Hepatocyte (in vitro differentiated cells): ENCODE data around the gene USP24. TPM values are rescaled to one million over a fixed set of nuclear protein-coding genes. Genes with fewer than 3 reads are reported as not detected.

Experiments used
- DNase-seq: peaks from one replicate; pipeline ENCODE4 v3.0.0-alpha.2; 2016; ENCODE audit warnings: low spot score
- H2AFZ ChIP-seq: fragments of 200-600 bp; sonication (generic); 2 replicates; pipeline ENCODE4 v1.6.0; 2016; ENCODE audit warnings: antibody characterized with exemption, mild to moderate bottlenecking
- H3K27ac ChIP-seq: fragments of 200-600 bp; sonication (generic); 2 replicates; pipeline ENCODE4 v1.5.1; 2016; ENCODE audit warnings: mild to moderate bottlenecking
- H3K27me3 ChIP-seq: fragments of 200-600 bp; sonication (generic); 2 replicates; pipeline ENCODE4 v1.6.1; 2016
- H3K36me3 ChIP-seq: fragments of 200-600 bp; sonication (generic); replicated peaks from 2 replicates; pipeline ENCODE4 v1.5.1; 2016; ENCODE audit warnings: low read depth; ENCODE audit not compliant: insufficient read depth
- H3K4me1 ChIP-seq: fragments of 200-600 bp; sonication (generic); 2 replicates; pipeline ENCODE4 v1.5.1; 2016; ENCODE audit warnings: mild to moderate bottlenecking, moderate library complexity; ENCODE audit not compliant: insufficient read depth
- H3K4me2 ChIP-seq: fragments of 200-600 bp; sonication (generic); 2 replicates; pipeline ENCODE4 v1.6.0; 2016
- H3K4me3 ChIP-seq: fragments of 200-600 bp; sonication (generic); 2 replicates; pipeline ENCODE4 v1.5.1; 2016; ENCODE audit warnings: mild to moderate bottlenecking
- H3K79me2 ChIP-seq: fragments of 200-600 bp; sonication (generic); 2 replicates; pipeline ENCODE4 v1.6.0; 2017; ENCODE audit warnings: mild to moderate bottlenecking
- H3K9me2 ChIP-seq: fragments of 200-600 bp; sonication (generic); replicated peaks from 2 replicates; pipeline ENCODE4 v1.6.0; 2017; ENCODE audit warnings: mild to moderate bottlenecking; ENCODE audit not compliant: insufficient read depth
- H3K9me3 ChIP-seq: fragments of 200-600 bp; sonication (generic); 2 replicates; pipeline ENCODE4 v1.5.1; 2016; ENCODE audit warnings: low read depth, mild to moderate bottlenecking
- H4K20me1 ChIP-seq: fragments of 200-600 bp; sonication (generic); 2 replicates; pipeline ENCODE4 v1.6.0; 2016; ENCODE audit warnings: mild to moderate bottlenecking; ENCODE audit not compliant: insufficient read depth, poor library complexity, severe bottlenecking
- EZH2 ChIP-seq: fragments of 200-600 bp; sonication (generic); IDR thresholded peaks from 2 replicates; pipeline ENCODE4 v1.6.1; 2016; ENCODE audit warnings: antibody characterized with exemption, mild to moderate bottlenecking, borderline replicate concordance
- EZH2phosphoT487 ChIP-seq: fragments of 200-600 bp; sonication (generic); IDR thresholded peaks from one replicate; pipeline ENCODE4 v1.6.1; 2018; ENCODE audit warnings: antibody characterized with exemption, mild to moderate bottlenecking, low read depth, moderate library complexity; ENCODE audit not compliant: unreplicated experiment, severe bottlenecking
- WGBS: methylation state at CpG from one replicate; pipeline ENCODE4 v1.1.6; 2016; ENCODE audit warnings: low lambda C conversion rate; ENCODE audit errors: missing lambda C conversion rate; 5-methylcytosine and 5-hydroxymethylcytosine counted together
- polyA plus RNA-seq: library from polyadenylated mRNA; unstranded; fragments of >200 nt; fragmentation: Nextera tagmentation; extraction: Ambion mirVana; gene quantifications from 2 replicates; pipeline ENCODE4 v1.2.1, GENCODE V29; 2016
- total RNA-seq: library from RNA; depleted of rRNA; stranded (reverse); fragments of >200 nt; gene quantifications from 2 replicates; pipeline ENCODE4 v1.2.3, GENCODE V29; 2014
- TF ChIP-seq, protein P1 (sequence below): fragments of 200-600 bp; sonication (generic); IDR thresholded peaks from 2 replicates; pipeline ENCODE4 v1.5.1; 2016; ENCODE audit warnings: antibody characterized with exemption, mild to moderate bottlenecking; ENCODE audit not compliant: poor library complexity

Gene USP24
- total and polyA plus RNA-seq, 2 experiments from 2014 or later: 9.3 to 41.9 TPM

DNA sequence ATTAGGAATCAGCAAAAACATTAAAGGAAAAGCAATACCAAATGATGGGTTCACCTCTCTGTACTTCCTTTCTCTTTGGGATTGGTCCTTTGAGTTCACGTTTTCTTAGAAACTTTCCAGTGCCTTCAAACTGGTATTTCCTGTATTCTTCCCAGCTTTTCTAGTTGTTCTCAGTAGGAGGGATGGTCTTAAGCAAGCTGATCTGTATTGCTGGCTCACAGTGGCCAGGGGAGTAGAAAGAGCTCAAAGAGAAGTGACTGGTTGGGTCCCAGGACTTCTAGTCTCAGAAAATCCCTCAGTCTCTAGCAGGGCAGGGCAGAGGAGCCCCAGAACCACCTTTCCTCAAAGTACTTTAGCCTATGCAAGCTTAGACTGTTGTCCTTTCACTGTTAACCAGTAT is 10.1 kb upstream of the USP24 start:
- H2AFZ ChIP-seq: no peak overlapping the region

DNA sequence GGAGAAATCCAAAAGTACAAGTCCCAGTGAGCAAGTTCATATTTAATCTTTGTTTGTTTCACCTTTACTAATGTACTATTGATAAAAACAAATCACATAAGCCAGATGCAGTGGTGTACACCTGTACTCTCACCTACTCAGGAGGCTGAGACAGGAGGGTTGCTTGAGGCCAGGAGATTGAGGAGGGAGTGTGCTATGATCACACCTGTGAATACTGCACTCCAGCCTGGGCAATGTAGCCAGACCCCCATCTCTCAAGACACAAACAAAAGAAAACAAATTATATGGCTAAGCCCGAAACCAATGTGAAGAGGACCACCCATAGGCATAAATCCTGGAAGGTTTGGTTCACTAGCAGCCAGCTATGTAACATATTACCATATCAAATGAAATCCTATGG is 9.6 kb upstream of the USP24 start:
- WGBS: 94% methylated on average over 1 of the region's 1 CpG
- no peak overlapping the region for H3K27ac ChIP-seq
- no peaks in the 10 kb centered on the region for H3K4me1 ChIP-seq
- no peaks in the 10 kb centered on the region for H3K79me2 ChIP-seq
- H2AFZ ChIP-seq: no peak overlapping the region
- H4K20me1 ChIP-seq: no peaks in the 10 kb centered on the region
- H3K4me2 ChIP-seq: no peak overlapping the region
- no peak overlapping the region for H3K4me3 ChIP-seq
- no peaks in the 10 kb centered on the region for H3K36me3 ChIP-seq
- H3K9me3 ChIP-seq: no peaks in the 10 kb centered on the region
- no peak for TF ChIP-seq EZH2phosphoT487
- TF ChIP-seq, protein P1, sequence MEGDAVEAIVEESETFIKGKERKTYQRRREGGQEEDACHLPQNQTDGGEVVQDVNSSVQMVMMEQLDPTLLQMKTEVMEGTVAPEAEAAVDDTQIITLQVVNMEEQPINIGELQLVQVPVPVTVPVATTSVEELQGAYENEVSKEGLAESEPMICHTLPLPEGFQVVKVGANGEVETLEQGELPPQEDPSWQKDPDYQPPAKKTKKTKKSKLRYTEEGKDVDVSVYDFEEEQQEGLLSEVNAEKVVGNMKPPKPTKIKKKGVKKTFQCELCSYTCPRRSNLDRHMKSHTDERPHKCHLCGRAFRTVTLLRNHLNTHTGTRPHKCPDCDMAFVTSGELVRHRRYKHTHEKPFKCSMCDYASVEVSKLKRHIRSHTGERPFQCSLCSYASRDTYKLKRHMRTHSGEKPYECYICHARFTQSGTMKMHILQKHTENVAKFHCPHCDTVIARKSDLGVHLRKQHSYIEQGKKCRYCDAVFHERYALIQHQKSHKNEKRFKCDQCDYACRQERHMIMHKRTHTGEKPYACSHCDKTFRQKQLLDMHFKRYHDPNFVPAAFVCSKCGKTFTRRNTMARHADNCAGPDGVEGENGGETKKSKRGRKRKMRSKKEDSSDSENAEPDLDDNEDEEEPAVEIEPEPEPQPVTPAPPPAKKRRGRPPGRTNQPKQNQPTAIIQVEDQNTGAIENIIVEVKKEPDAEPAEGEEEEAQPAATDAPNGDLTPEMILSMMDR: no peak
- TF ChIP-seq EZH2: no peak
- H3K9me2 ChIP-seq: no peaks in the 10 kb centered on the region
- H3K27me3 ChIP-seq: no peaks in the 10 kb centered on the region
- DNase-seq: no peak

More for the DNA sequence above, 10.1 kb upstream of the USP24 start:
- Histone ChIP-seq H3K27ac (no peak overlapping the region), H3K79me2 (no peaks in the 10 kb centered on the region), H3K27me3 (no peaks in the 10 kb centered on the region), H3K9me3 (no peaks in the 10 kb centered on the region), H3K4me3 (no peak overlapping the region), H3K4me1 (no peaks in the 10 kb centered on the region), H3K4me2 (no peak overlapping the region), H3K36me3 (no peaks in the 10 kb centered on the region), H4K20me1 (no peaks in the 10 kb centered on the region), H3K9me2 (no peaks in the 10 kb centered on the region)
- TF ChIP-seq EZH2 (no peak), EZH2phosphoT487 (no peak)
- TF ChIP-seq, protein P1: no peak
- DNase-seq: no peak
- WGBS: 25% methylated on average over 1 of the region's 1 CpG

DNA sequence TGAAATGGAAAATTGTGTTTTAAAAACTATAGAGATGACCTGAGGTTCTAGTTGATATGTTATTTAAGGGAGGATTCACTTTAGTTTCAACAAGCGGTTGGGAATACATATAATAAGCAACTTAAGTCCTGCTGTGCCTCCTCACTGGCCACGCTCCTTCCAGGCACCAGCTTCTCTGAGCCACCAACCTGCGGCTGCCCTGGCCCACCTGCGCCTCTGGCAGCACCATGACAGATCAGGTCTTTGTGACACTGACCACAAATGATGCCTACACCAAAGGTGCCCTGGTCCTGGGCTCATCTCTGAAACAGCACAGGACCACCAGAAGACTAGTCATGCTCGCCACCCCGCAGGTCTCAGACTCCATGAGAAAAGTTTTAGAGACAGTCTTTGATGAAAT is 7.0 kb upstream of the USP24 start:
- Histone ChIP-seq H3K79me2 (no peaks in the 10 kb centered on the region), H3K27ac (no peak overlapping the region), H4K20me1 (no peaks in the 10 kb centered on the region), H3K4me2 (no peak overlapping the region), H3K36me3 (no peaks in the 10 kb centered on the region), H3K4me1 (no peaks in the 10 kb centered on the region), H3K4me3 (no peak overlapping the region), H2AFZ (no peak overlapping the region), H3K9me2 (no peaks in the 10 kb centered on the region), H3K9me3 (no peaks in the 10 kb centered on the region), H3K27me3 (no peaks in the 10 kb centered on the region)
- TF ChIP-seq EZH2: no peak
- no peak for TF ChIP-seq EZH2phosphoT487
- TF ChIP-seq, protein P1: no peak
- 90% methylated on average over 6 of the region's 6 CpGs for WGBS
- no peak for DNase-seq
